A673 (cell line): Measurements from ENCODE around the gene TSPOAP1. TPM values are rescaled to one million over a fixed set of nuclear protein-coding genes. Genes with fewer than 3 reads are reported as not detected.

Experiments
- BruUV-seq: library from RNA; stranded (reverse); fragments of 400-500 nt; replicated peaks from 2 replicates; lab custom pipeline; 2021; lab: Mats Ljungman, UMichigan
- CTCF ChIA-PET: fragments of 300-600 bp; sonication (Branson Sonifier 250); formaldehyde crosslinking; loops from one replicate; lab custom pipeline; 2022; ENCODE audit warnings: antibody characterized with exemption; lab: Charles Lee
- POLR2A ChIA-PET: fragments of 300-600 bp; sonication (Branson Sonifier 250); formaldehyde crosslinking; loops from one replicate; lab custom pipeline; 2022; ENCODE audit warnings: antibody characterized with exemption; ENCODE audit not compliant: low non-redundant PET; lab: Charles Lee
- DNase-seq: peaks from one replicate; pipeline ENCODE4 v3.0.0-alpha.2; 2015; ENCODE audit warnings: low spot score
- H3K27ac ChIP-seq: fragments of 200-600 bp; sonication (generic); 2 replicates; pipeline ENCODE4 v1.5.1; 2016; ENCODE audit warnings: mixed run types, low read depth, mild to moderate bottlenecking, mixed read lengths, antibody characterized with exemption, low read length; ENCODE audit not compliant: poor library complexity, severe bottlenecking
- H3K27me3 ChIP-seq: fragments of 200-600 bp; sonication (generic); replicated peaks from 2 replicates; pipeline ENCODE4 v1.6.1; 2017; ENCODE audit warnings: mixed run types, low read depth, mild to moderate bottlenecking, mixed read lengths, antibody characterized with exemption, low read length; ENCODE audit not compliant: insufficient read depth, poor library complexity
- H3K36me3 ChIP-seq: fragments of 200-600 bp; sonication (generic); 2 replicates; pipeline ENCODE4 v1.6.1; 2016; ENCODE audit warnings: mixed run types, mild to moderate bottlenecking, mixed read lengths, antibody characterized with exemption, low read length; ENCODE audit not compliant: insufficient read depth, poor library complexity, severe bottlenecking
- H3K4me1 ChIP-seq: fragments of 200-600 bp; sonication (generic); 2 replicates; pipeline ENCODE4 v1.6.1; 2017; ENCODE audit warnings: mixed run types, mild to moderate bottlenecking, mixed read lengths, antibody characterized with exemption, low read length; ENCODE audit not compliant: insufficient read depth, poor library complexity, severe bottlenecking
- H3K4me3 ChIP-seq: fragments of 200-600 bp; sonication (generic); 2 replicates; pipeline ENCODE4 v1.5.1; 2016; ENCODE audit warnings: low read depth, mixed run types, mild to moderate bottlenecking, mixed read lengths, low read length; ENCODE audit not compliant: poor library complexity, severe bottlenecking
- H3K9me3 ChIP-seq: fragments of 200-600 bp; sonication (generic); 2 replicates; pipeline ENCODE4 v1.6.1; 2016; ENCODE audit warnings: mixed run types, low read depth, mild to moderate bottlenecking, mixed read lengths, antibody characterized with exemption, low read length; ENCODE audit not compliant: poor library complexity, severe bottlenecking
- CTCF ChIP-seq: fragments of 300-800, 200-600 bp; sonication (generic); conservative IDR thresholded peaks from 2 replicates; pipeline ENCODE4 v1.5.1; 2017; ENCODE audit warnings: low read depth, mild to moderate bottlenecking, antibody characterized with exemption, low read length, moderate library complexity, mixed read lengths
- EZH2 ChIP-seq: fragments of 200-600 bp; sonication (generic); IDR thresholded peaks from 2 replicates; pipeline ENCODE4 v1.6.1; 2017; ENCODE audit warnings: borderline replicate concordance, low read depth, mild to moderate bottlenecking, mixed read lengths, antibody characterized with exemption, low read length; ENCODE audit not compliant: poor library complexity, severe bottlenecking
- intact Hi-C: fragments of 100-400 bp; cut with micrococcal nuclease; formaldehyde crosslinking; loops from one replicate; pipeline ENCODE4 v1.10.0; 2022; ENCODE audit not compliant: unreplicated experiment
- total RNA-seq: library from RNA; stranded (reverse); gene quantifications from 2 replicates; pipeline ENCODE4 v1.2.3, GENCODE V29; 2021

TSPOAP1 gene
- total RNA-seq, 1 experiment from 2014 or later: 0.21 TPM

DNA sequence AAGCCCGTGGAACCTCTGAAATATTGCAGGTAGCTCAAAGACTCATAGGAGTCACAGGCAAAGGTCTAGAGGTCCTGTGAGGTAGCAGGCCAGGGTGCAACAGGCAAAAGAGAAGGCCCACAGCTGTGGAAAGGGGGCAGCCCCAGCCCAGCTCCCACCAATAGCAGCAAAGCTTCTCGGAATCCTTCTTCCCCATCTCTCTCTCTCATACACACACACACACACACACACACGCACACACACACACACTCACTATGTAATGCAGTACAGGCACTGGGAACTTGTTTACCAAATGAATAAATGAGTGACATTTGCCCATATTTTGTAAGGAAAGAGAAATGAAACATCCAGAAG is 40.2 kb upstream of the TSPOAP1 start:
- Histone ChIP-seq H3K27ac (no peak overlapping the region), H3K27me3 (peaks cover 6% of the 10 kb centered on the region), H3K4me3 (no peak overlapping the region), H3K36me3 (no peaks in the 10 kb centered on the region), H3K4me1 (no peaks in the 10 kb centered on the region), H3K9me3 (no peaks in the 10 kb centered on the region)
- intact Hi-C loops: no loop called here
- ChIA-PET CTCF (interaction anchor here (0.6 kb wide), 1 partner anchor 55 kb away, joined by 3 read pairs; no protein-coding TSS in a partner anchor), POLR2A (no interaction called here)
- DNase-seq: no peak
- TF ChIP-seq EZH2 (no peak), CTCF (no peak)
- no TSS peak for BruUV-seq

- CTCF ChIA-PET: no interaction called here
- intact Hi-C loops: no loop called here
- no peak overlapping the region for H3K4me3 ChIP-seq
- no peaks in the 10 kb centered on the region for H3K4me1 ChIP-seq
- BruUV-seq: no TSS peak
- no peak for TF ChIP-seq EZH2
- no peak for TF ChIP-seq CTCF
- no peaks in the 10 kb centered on the region for H3K9me3 ChIP-seq
- no peaks in the 10 kb centered on the region for H3K36me3 ChIP-seq
- no peak overlapping the region for H3K27ac ChIP-seq
- peaks cover 13% of the 10 kb centered on the region for H3K27me3 ChIP-seq
- POLR2A ChIA-PET: no interaction called here
- no peak for DNase-seq
These were observed 38.9 kb upstream of the TSPOAP1 start for GRCh38 chr17:58367461-58367860.

- BruUV-seq: no TSS peak
- no peak for DNase-seq
- no peak for TF ChIP-seq CTCF
- TF ChIP-seq EZH2: no peak
- no peak overlapping the region for H3K27ac ChIP-seq
- no peaks in the 10 kb centered on the region for H3K36me3 ChIP-seq
- peaks cover 13% of the 10 kb centered on the region for H3K27me3 ChIP-seq
- ChIA-PET POLR2A (no interaction called here), CTCF (no interaction called here)
- intact Hi-C loops: no loop called here
- no peak overlapping the region for H3K4me3 ChIP-seq
- H3K9me3 ChIP-seq: no peaks in the 10 kb centered on the region
- no peaks in the 10 kb centered on the region for H3K4me1 ChIP-seq
These were observed 37.5 kb upstream of the TSPOAP1 start for GRCh38 chr17:58365980-58366595.
